Astrocyte of the cerebellum (primary cell): ENCODE results near the gene PACS2.

Experiments used
- DNase-seq: peaks from one replicate; pipeline ENCODE4 v3.0.0-alpha.2; 2011; ENCODE audit warnings: low read depth
- H3K4me3 ChIP-seq: 2 replicates; pipeline ENCODE4 v1.5.1; 2011; ENCODE audit warnings: mild to moderate bottlenecking, low read depth, low read length, moderate library complexity
- CTCF ChIP-seq: IDR thresholded peaks from 2 replicates; pipeline ENCODE4 v1.5.1; 2012; ENCODE audit warnings: low read length, low read depth, moderate library complexity, mild to moderate bottlenecking; ENCODE audit errors: missing control alignments
- in situ Hi-C: cut with HindIII; loops from 2 replicates; pipeline ENCODE4 v1.10.0; 2017; ENCODE audit warnings: low sequenced_read_pairs

The PACS2 gene

GRCh38 chr14:105328678-105329390, 14.3 kb downstream of the PACS2 start:
- in situ Hi-C loops = no loop called here
- H3K4me3 ChIP-seq = no peak overlapping the region
- TF ChIP-seq CTCF = no peak
- DNase-seq = no peak

DNA sequence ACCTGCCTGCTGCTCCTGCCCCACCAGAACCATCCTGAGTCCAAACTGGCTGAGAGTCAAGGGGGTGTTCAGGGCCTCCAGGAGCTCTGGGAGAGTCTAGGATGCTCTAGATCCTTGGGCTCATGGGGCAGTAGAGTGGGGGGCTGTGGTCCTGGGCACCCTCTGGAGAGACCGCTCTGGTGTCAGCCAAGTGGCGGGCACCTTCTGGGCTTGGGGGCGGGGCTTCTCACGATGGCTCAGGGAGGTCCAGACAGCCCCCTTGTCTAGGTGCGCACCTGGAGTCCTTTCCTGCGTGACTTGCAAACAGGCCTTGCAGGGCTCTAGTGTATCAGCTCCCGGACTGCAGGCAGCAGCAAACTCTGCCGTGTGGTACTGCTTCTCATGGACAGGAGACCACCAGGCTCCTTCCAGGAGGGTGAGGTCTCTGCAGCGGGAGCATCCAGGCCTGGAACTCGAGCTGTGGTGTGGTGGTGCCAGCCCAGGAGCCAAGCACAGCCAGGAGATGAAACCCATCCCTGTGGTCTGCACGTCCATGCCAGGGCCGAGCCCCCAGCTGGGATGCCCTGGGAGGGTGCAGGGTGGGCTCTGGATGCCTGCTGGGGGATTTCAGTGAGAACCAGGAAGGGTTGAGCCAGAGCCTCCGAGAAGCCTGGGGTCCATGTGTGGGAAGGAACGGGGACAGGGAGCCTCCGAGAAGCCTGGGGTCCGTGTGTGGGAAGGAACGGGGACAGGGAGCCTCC, 15.0 kb downstream of the PACS2 start:
- DNase-seq = no peak
- no peak overlapping the region for H3K4me3 ChIP-seq
- in situ Hi-C loops = no loop called here
- no peak for TF ChIP-seq CTCF

DNA sequence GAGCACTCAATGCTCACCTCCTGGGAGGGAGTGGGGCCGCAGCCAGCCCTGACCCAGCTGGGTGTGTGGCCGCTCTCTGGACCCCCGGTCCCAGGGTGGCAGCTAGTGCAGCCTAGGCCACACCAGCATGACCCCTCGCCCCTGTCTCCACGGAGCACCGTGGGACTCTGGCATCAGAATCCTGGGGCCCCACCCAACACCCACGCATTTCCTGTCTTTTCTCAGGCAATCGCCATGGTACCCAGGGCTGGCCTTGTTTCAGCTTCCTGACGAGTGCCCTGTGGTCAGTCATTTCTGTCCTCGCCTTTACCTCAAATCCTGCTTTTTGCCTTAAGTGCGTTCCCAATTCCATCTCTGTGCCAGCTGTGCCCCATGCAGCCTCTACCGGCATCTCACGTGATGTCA, 15.9 kb downstream of the PACS2 start:
- no peak for DNase-seq
- H3K4me3 ChIP-seq = no peak overlapping the region
- in situ Hi-C loops = no loop called here
- no peak for TF ChIP-seq CTCF

DNA sequence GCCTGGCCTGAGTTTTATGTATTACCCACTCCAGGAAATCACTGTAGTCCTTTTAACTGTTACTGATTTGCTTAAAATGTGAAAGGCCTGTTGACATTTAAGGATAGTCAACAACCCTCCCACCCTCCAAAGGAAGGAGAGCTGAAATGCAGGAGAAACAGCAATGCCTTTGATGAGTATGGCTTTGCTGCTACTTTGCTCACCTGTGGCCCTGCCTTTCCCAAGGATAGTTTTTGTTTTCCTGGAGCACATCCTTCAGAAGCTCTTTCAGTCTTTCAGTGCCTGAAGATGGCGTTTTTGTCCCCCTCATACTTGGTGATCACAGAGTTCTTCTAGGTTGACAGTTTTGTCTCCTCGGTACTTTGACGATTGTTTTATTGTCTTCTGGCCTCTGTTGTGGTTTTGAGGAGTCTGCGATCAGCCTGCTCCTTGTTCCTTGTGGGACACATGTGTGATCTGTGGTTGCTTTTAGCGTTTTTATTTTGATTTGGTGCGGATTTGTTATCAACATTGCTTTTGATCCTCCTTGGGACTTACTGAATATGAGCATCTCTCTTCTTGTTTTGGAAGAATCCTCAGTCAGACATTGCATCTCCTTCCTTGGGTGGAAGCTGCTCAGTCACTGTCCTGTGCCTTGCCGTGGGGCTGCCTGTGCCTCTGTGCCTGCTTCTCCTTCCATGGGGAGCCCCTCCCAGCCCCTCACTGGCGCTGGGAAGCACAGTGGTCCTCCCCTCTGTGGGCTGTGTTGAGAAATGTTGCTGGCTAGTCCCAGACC, 17.2 kb downstream of the PACS2 start:
- no peak for TF ChIP-seq CTCF
- no peak overlapping the region for H3K4me3 ChIP-seq
- DNase-seq = no peak
- in situ Hi-C loops = no loop called here

DNA sequence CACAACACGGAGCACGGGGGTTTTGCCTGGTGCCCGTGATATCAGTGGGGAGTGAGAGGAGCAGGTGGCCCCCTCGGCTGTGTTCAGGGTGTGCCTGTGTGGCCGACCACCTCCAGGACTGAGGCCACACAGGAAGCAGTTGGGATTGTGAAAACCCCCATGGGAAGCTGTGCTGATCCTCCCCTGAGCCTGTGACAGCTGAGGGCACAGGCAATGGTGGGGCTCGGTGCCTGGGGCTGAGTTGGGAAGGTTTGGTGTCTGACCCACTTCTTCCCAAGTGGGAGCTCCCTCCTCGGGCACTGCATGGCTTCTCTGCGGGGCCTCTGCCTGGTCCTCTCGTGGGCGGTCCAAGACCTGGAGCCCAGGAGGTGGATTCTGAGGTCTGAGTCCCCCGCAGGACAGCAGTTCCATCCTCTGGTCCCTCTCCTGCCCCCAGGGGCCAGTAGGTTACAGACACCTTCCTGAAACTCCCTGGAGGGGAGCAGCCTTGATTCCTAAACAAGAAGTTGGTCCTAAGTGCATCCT, 17.9 kb downstream of the PACS2 start:
- DNase-seq = no peak
- no peak for TF ChIP-seq CTCF
- H3K4me3 ChIP-seq = no peak overlapping the region
- in situ Hi-C loops = no loop called here

DNA sequence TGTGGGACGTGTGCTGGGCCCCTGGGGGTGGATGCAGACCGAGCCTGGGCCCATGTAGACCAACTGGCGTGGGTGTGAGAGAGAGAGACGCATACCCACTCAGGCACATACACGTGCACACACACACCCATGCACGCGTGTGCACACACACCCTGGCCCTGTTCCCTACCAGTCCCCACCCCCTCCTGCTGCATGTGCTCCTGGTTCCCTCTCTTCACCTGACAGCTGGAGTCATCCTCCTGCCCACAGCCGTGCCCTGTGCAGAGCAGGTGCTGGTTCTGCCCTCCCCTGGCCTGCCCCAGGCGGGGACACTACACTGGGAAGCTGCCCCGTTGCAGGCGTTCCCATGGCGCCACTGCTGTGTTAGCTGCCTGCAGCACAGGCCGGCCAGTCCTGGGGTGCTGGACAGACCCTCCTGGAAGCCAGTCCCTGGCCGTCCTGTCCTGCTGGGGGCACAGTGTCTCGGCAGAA, 18.5 kb downstream of the PACS2 start:
- in situ Hi-C loops = no loop called here
- no peak for DNase-seq
- no peak for TF ChIP-seq CTCF
- no peak overlapping the region for H3K4me3 ChIP-seq
